Tibial artery (tissue), 4 donors: ENCODE results near the gene POU2F1.

Experiments used
- DNase-seq, 2 donors: peaks; one replicate each; pipeline ENCODE4 v3.0.0-alpha.2; 2019
- H3K27ac ChIP-seq, 2 donors: fragments of 200-600 bp; sonication (generic) in 1 of 2; 1 replicate in 1 of 2; 2 replicates in 1 of 2; pipeline ENCODE4 v1.5.1; 2018 to 2019; ENCODE audit warnings: mild to moderate bottlenecking in 1 of 2
- H3K27me3 ChIP-seq, 2 donors: fragments of 200-600 bp; sonication (generic) in 1 of 2; one replicate each; pipeline versions ENCODE4 v1.5.1 to v1.6.0; 2016 to 2019
- H3K36me3 ChIP-seq, 3 donors: fragments of 200-600 bp; sonication (generic) in 2 of 3; one replicate each; pipeline ENCODE4 v1.5.1; 2016 to 2019; ENCODE audit warnings: mild to moderate bottlenecking in 2 of 3
- H3K4me1 ChIP-seq, 4 donors: fragments of 200-600 bp; sonication (generic) in 2 of 4; 1 replicate in 3 of 4; 2 replicates in 1 of 4; pipeline ENCODE4 v1.5.1; 2016 to 2019
- H3K4me3 ChIP-seq, 2 donors: fragments of 200-600 bp; sonication (generic) in 1 of 2; 1 replicate in 1 of 2; 2 replicates in 1 of 2; pipeline ENCODE4 v1.5.1; 2018 to 2019; ENCODE audit warnings: mild to moderate bottlenecking in 2 of 2
- H3K9me3 ChIP-seq, 3 donors: fragments of 200-600 bp; sonication (generic) in 1 of 3; one replicate each; pipeline ENCODE4 v1.5.1; 2016 to 2019
- intact Hi-C: fragments of 100-400 bp; cut with DNase I; formaldehyde crosslinking; loops from one replicate; pipeline ENCODE4 v1.15.0; 2023; ENCODE audit warnings: low total_unique reads
- TF ChIP-seq, protein P1 (sequence below), 2 experiments: fragments of 200-600 bp in 1 of 2; fragments of 450-650 bp in 1 of 2; IDR thresholded peaks; one replicate each; pipeline ENCODE4 v1.5.1; 2017 to 2019; ENCODE audit warnings: antibody characterized with exemption in 2 of 2, mild to moderate bottlenecking in 1 of 2, moderate library complexity in 1 of 2

Gene POU2F1

DNA sequence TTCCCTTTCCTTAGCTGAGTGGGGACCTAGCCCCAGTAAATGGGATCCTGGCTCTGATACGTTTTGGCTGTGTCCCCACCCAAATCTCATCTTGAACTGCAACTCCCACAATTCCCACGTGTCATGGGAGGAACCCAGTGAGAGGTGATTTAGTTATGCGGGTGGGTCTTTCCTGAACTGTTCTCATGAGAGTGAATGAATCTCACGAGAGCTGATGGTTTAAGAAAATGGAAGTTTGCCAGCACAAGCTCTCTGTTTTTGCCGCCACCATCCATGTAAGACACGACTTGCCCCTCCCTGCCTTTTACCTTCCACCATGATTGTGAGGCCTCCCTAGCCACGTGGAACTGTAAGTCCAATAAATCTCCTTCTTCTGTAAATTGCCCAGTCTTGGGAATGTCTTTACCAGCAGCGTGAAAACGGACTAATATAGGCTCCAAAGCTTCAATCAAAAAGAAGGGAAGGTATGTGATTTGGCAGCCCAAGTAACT is 29.9 kb upstream of the POU2F1 start:
- DNase-seq: no peak
- intact Hi-C loops: no loop called here
- TF ChIP-seq, protein P1, sequence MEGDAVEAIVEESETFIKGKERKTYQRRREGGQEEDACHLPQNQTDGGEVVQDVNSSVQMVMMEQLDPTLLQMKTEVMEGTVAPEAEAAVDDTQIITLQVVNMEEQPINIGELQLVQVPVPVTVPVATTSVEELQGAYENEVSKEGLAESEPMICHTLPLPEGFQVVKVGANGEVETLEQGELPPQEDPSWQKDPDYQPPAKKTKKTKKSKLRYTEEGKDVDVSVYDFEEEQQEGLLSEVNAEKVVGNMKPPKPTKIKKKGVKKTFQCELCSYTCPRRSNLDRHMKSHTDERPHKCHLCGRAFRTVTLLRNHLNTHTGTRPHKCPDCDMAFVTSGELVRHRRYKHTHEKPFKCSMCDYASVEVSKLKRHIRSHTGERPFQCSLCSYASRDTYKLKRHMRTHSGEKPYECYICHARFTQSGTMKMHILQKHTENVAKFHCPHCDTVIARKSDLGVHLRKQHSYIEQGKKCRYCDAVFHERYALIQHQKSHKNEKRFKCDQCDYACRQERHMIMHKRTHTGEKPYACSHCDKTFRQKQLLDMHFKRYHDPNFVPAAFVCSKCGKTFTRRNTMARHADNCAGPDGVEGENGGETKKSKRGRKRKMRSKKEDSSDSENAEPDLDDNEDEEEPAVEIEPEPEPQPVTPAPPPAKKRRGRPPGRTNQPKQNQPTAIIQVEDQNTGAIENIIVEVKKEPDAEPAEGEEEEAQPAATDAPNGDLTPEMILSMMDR (IDR thresholded peaks at IDR 0.05): no peak
- Histone ChIP-seq H3K9me3 (no peaks in the 10 kb centered on the region), H3K27me3 (no peaks in the 10 kb centered on the region), H3K36me3 (no peaks in the 10 kb centered on the region), H3K4me1 (peaks cover 0 to 6% (median 0%) of the 10 kb centered on the region in 4 donors), H3K27ac (no peak overlapping the region), H3K4me3 (no peak overlapping the region)

DNA sequence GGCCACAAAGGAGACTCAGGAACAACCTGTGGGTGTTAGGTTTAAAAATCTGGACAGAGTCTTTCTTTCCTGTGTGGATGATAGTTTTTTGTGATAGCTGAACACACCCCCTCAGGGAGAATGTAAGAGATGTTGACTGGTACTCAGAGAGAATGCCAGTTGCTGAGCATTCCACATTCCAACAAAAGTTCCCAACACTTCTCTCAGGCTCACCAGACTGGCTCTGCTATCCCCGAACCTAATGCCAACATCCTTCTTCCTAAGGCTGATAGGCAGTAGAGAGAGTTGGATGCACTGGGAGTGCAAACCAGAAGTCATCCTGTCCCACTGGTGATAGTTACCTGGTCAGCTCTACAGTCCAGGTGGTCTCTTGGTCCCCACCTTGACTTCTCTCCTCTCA is 28.7 kb upstream of the POU2F1 start:
- H3K9me3 ChIP-seq: no peaks in the 10 kb centered on the region
- H3K27ac ChIP-seq: no peak overlapping the region
- H3K36me3 ChIP-seq: no peaks in the 10 kb centered on the region
- no peaks in the 10 kb centered on the region for H3K27me3 ChIP-seq
- intact Hi-C loops: no loop called here
- H3K4me3 ChIP-seq: no peak overlapping the region
- no peaks in the 10 kb centered on the region for H3K4me1 ChIP-seq
- TF ChIP-seq, protein P1 (IDR thresholded peaks at IDR 0.05): no peak
- DNase-seq: no peak

DNA sequence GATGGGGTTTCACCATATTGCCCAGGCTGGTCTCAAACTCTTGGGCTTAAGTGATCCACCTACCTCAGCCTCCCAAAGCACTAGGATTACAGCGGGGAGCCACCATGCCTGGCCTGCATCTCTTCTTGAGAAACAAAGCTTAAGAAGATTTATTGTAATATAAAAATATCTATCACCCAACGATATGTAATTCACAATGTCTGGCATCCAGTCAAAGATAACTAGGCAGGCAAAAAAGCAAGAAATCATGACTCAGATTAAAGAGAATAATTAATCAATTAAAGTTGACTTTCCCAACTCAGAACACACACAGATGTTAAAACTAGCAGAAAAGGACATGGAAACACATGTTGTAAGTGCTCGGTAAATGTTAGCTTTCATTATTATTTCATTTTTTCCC is 26.5 kb upstream of the POU2F1 start:
- DNase-seq: no peak
- no peaks in the 10 kb centered on the region for H3K4me1 ChIP-seq
- no peak overlapping the region for H3K27ac ChIP-seq
- H3K9me3 ChIP-seq: no peaks in the 10 kb centered on the region
- TF ChIP-seq, protein P1 (IDR thresholded peaks at IDR 0.05): no peak
- no peaks in the 10 kb centered on the region for H3K36me3 ChIP-seq
- no peaks in the 10 kb centered on the region for H3K27me3 ChIP-seq
- intact Hi-C loops: no loop called here
- no peak overlapping the region for H3K4me3 ChIP-seq

DNA sequence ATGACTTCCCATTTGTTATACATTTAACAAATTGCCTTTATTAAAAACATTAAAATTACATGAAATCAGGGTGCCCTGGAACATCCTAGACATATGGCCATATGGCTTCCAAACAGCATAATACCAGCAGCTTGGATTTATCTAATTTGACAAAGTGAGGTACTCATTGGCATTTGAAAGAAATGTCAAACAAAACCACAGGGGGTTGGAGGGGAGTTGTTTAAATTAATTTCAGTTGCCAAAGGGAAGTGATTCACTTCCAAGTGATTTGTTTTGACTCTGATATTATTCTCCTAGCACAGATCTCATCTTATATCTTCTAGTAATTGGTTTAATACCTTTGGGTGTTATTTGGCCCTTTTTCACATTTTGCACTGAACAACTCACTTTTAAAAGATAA is 24.5 kb upstream of the POU2F1 start:
- no peaks in the 10 kb centered on the region for H3K4me1 ChIP-seq
- intact Hi-C loops: no loop called here
- no peaks in the 10 kb centered on the region for H3K27me3 ChIP-seq
- H3K27ac ChIP-seq: no peak overlapping the region
- no peaks in the 10 kb centered on the region for H3K36me3 ChIP-seq
- no peak for DNase-seq
- no peaks in the 10 kb centered on the region for H3K9me3 ChIP-seq
- H3K4me3 ChIP-seq: no peak overlapping the region
- TF ChIP-seq, protein P1 (IDR thresholded peaks at IDR 0.05): no peak

DNA sequence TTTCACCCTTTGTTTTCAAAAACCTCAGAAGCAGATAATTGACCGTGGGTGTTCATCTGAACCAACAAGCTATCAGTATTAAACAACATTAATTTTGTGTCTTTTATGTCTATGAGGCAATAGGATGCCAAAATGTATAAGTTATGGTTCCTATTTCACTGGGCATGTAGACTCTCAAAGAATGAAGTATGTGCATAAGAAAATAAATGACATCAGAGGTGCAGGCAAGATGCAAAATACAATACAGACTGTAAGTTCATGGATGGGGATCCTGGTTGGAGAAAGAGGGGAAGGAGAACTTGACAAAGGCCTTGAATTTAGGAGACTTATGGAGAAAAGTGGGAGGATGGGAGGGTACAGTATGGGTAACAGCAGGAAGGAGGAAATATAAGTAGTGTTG is 23.4 kb upstream of the POU2F1 start:
- no peak overlapping the region for H3K27ac ChIP-seq
- DNase-seq: no peak
- intact Hi-C loops: no loop called here
- H3K36me3 ChIP-seq: no peaks in the 10 kb centered on the region
- H3K4me3 ChIP-seq: no peak overlapping the region
- TF ChIP-seq, protein P1 (IDR thresholded peaks at IDR 0.05): no peak
- H3K4me1 ChIP-seq: no peaks in the 10 kb centered on the region
- no peaks in the 10 kb centered on the region for H3K27me3 ChIP-seq
- H3K9me3 ChIP-seq: no peaks in the 10 kb centered on the region

DNA sequence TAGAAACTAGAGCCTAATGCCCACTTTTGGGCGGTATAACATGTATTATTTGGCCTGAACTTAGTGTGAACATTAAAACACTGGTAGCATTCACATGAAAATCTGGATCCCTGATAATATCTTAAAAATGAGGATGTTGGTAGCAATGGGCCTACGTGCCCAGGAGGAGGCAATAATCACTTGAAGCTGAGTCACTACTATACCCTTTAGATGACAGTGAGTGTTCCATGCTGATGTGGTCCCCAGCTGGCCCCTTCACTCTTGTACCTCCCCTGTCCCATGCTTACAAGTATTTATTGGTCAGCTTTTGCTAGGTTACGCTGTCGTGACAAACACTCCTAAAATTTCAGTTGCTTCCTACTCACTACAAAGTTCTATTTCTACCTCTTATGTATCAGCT is 23.0 kb upstream of the POU2F1 start:
- DNase-seq: no peak
- Histone ChIP-seq H3K36me3 (no peaks in the 10 kb centered on the region), H3K9me3 (no peaks in the 10 kb centered on the region), H3K27me3 (no peaks in the 10 kb centered on the region), H3K27ac (no peak overlapping the region), H3K4me1 (no peaks in the 10 kb centered on the region), H3K4me3 (no peak overlapping the region)
- intact Hi-C loops: no loop called here
- TF ChIP-seq, protein P1 (IDR thresholded peaks at IDR 0.05): no peak
